ENCODE results near the gene CDHR1. TPM values are rescaled to one million over a fixed set of nuclear protein-coding genes. Genes with fewer than 3 reads are reported as not detected.

CDHR1 gene
- total RNA-seq, 4 donors from 2014 or later = 6.7 to 15.0 (median 12.2) TPM

GRCh38 chr10:84254552-84255478, 60.5 kb downstream of the CDHR1 start:
- no peak for DNase-seq
- intact Hi-C loops (cut with DNase I) = no loop called here
- H3K27ac ChIP-seq = no peak overlapping the region
- peaks cover 0 to 4% (median 0%) of the 10 kb centered on the region in 3 donors for H3K9me3 ChIP-seq
- no peak overlapping the region for H3K4me3 ChIP-seq
- H3K27me3 ChIP-seq = peaks cover 0 to 32% (median 0%) of the 10 kb centered on the region in 4 donors
- peaks cover 0 to 6% (median 0%) of the 10 kb centered on the region in 3 donors for H3K4me1 ChIP-seq
- no peak for TF ChIP-seq POLR2A (IDR thresholded peaks at IDR 0.05)
- 63 to 67% methylated on average over 10 of the region's 10 CpGs for WGBS, 2 donors
- H3K36me3 ChIP-seq = no peaks in the 10 kb centered on the region

- Histone ChIP-seq H3K4me1 (peaks cover 0 to 6% (median 0%) of the 10 kb centered on the region in 3 donors), H3K27me3 (peaks cover 0 to 38% (median 0%) of the 10 kb centered on the region in 4 donors), H3K27ac (no peak overlapping the region), H3K9me3 (peaks cover 0 to under 1% (median 0%) of the 10 kb centered on the region in 3 donors), H3K36me3 (no peaks in the 10 kb centered on the region), H3K4me3 (no peak overlapping the region)
- TF ChIP-seq POLR2A (IDR thresholded peaks at IDR 0.05) = no peak
- TF ChIP-seq, protein P1, sequence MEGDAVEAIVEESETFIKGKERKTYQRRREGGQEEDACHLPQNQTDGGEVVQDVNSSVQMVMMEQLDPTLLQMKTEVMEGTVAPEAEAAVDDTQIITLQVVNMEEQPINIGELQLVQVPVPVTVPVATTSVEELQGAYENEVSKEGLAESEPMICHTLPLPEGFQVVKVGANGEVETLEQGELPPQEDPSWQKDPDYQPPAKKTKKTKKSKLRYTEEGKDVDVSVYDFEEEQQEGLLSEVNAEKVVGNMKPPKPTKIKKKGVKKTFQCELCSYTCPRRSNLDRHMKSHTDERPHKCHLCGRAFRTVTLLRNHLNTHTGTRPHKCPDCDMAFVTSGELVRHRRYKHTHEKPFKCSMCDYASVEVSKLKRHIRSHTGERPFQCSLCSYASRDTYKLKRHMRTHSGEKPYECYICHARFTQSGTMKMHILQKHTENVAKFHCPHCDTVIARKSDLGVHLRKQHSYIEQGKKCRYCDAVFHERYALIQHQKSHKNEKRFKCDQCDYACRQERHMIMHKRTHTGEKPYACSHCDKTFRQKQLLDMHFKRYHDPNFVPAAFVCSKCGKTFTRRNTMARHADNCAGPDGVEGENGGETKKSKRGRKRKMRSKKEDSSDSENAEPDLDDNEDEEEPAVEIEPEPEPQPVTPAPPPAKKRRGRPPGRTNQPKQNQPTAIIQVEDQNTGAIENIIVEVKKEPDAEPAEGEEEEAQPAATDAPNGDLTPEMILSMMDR (IDR thresholded peaks at IDR 0.05) = peak in 5 of 6 experiments; percentile 9 to 50 (median 26)
- no peak for DNase-seq
- intact Hi-C loops (cut with DNase I) = no loop called here
- 0 to 44% methylated on average over 6 to 29 of the region's 35 CpGs for WGBS, 2 donors
Observed at GRCh38 chr10:84256510-84257342, 62.4 kb downstream of the CDHR1 start.

GRCh38 chr10:84257343-84258020, 63.1 kb downstream of the CDHR1 start:
- no peaks in the 10 kb centered on the region for H3K9me3 ChIP-seq
- H3K27ac ChIP-seq = no peak overlapping the region
- WGBS, 2 donors = 75 to 86% methylated on average over 10 to 13 of the region's 15 CpGs
- intact Hi-C loops (cut with DNase I) = no loop called here
- no peak for DNase-seq
- H3K27me3 ChIP-seq = peaks cover 0 to 43% (median 0%) of the 10 kb centered on the region in 4 donors
- no peak overlapping the region for H3K4me3 ChIP-seq
- H3K36me3 ChIP-seq = no peaks in the 10 kb centered on the region
- H3K4me1 ChIP-seq = peaks cover 0 to 6% (median 0%) of the 10 kb centered on the region in 3 donors
- no peak for TF ChIP-seq POLR2A (IDR thresholded peaks at IDR 0.05)
- TF ChIP-seq, protein P1 (IDR thresholded peaks at IDR 0.05) = no peak

DNA sequence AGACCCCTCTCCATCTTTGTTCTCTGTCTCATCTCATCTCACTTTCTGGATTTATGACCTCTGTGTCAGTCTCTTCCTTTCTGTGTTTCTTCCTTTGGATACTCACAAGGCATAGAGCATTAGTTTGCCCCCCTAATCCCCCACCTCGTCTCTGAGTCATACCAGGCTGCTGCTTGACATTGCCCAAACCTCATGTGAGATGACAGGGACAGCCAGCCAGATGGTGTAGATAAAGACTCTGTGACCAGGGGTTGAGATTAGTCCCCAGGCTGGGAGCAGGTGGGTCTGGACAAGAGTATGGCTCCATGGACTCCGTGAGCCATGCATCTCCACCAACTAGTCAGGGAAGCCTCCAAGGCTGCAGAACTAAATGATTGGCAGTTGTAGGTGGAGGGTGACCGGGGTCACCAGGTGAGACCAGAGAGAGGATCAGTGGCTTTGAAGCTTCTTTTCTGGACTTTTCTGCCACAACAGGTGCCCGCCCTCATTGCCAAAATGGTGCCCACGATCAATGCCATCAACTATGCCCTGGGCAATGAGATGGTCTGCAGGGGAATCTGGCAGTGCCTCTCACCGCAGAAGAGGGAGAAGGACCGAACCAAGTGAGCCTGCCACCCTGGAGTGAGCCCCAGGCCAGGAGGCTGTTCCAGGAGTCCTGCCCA, 63.8 kb downstream of the CDHR1 start:
- no peak for DNase-seq
- no peaks in the 10 kb centered on the region for H3K36me3 ChIP-seq
- WGBS, 2 donors = 74 to 85% methylated on average over 5 to 6 of the region's 7 CpGs
- no peak overlapping the region for H3K27ac ChIP-seq
- intact Hi-C loops (cut with DNase I) = no loop called here
- no peak overlapping the region for H3K4me3 ChIP-seq
- peaks cover 0 to 43% (median 0%) of the 10 kb centered on the region in 4 donors for H3K27me3 ChIP-seq
- H3K9me3 ChIP-seq = no peaks in the 10 kb centered on the region
- peaks cover 0 to 6% (median 0%) of the 10 kb centered on the region in 3 donors for H3K4me1 ChIP-seq
- TF ChIP-seq, protein P1 (IDR thresholded peaks at IDR 0.05) = no peak
- no peak for TF ChIP-seq POLR2A (IDR thresholded peaks at IDR 0.05)
